ENCODE data around the gene ERI3. TPM values are rescaled to one million over a fixed set of nuclear protein-coding genes. Genes with fewer than 3 reads are reported as not detected.

Gene ERI3
- total RNA-seq, 4 donors from 2014 or later: 11.2 to 30.4 (median 20.8) TPM

GRCh38 chr1:44236490-44237272, 118.4 kb downstream of the ERI3 start:
- no peak overlapping the region for H3K4me3 ChIP-seq
- in situ Hi-C loops (cut with MboI; ENCODE audit: low pct_ligation_motif_present in 1 of 4, low pct_unique_long_range_greater_than_20kb in 1 of 4, low sequenced_read_pairs in 3 of 4): no loop called here
- peaks cover 43 to 50% (median 45%) of the 10 kb centered on the region in 4 donors for H3K4me1 ChIP-seq
- no peaks in the 10 kb centered on the region for H3K9me3 ChIP-seq
- 85 to 100% methylated on average over 2 to 8 of the region's 8 CpGs for WGBS, 2 donors (ENCODE audit: low coverage in 1 of 2)
- intact Hi-C loops (cut with DNase I; ENCODE audit: low total_unique reads): no loop called here
- TF ChIP-seq, protein P1, sequence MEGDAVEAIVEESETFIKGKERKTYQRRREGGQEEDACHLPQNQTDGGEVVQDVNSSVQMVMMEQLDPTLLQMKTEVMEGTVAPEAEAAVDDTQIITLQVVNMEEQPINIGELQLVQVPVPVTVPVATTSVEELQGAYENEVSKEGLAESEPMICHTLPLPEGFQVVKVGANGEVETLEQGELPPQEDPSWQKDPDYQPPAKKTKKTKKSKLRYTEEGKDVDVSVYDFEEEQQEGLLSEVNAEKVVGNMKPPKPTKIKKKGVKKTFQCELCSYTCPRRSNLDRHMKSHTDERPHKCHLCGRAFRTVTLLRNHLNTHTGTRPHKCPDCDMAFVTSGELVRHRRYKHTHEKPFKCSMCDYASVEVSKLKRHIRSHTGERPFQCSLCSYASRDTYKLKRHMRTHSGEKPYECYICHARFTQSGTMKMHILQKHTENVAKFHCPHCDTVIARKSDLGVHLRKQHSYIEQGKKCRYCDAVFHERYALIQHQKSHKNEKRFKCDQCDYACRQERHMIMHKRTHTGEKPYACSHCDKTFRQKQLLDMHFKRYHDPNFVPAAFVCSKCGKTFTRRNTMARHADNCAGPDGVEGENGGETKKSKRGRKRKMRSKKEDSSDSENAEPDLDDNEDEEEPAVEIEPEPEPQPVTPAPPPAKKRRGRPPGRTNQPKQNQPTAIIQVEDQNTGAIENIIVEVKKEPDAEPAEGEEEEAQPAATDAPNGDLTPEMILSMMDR (IDR thresholded peaks at IDR 0.05): peak in 1 of 5 experiments; percentile 25
- no peak for TF ChIP-seq POLR2AphosphoS5 (IDR thresholded peaks at IDR 0.05)
- no peak for TF ChIP-seq POLR2A (IDR thresholded peaks at IDR 0.05)
- H3K27ac ChIP-seq: peak overlapping the region in 1 of 4 donors; percentile 89
- DNase-seq: peak; percentile 38
- no peaks in the 10 kb centered on the region for H3K27me3 ChIP-seq
- H3K36me3 ChIP-seq: no peaks in the 10 kb centered on the region

- H3K36me3 ChIP-seq: no peaks in the 10 kb centered on the region
- H3K27me3 ChIP-seq: no peaks in the 10 kb centered on the region
- H3K9me3 ChIP-seq: no peaks in the 10 kb centered on the region
- in situ Hi-C loops (cut with MboI; ENCODE audit: low pct_ligation_motif_present in 1 of 4, low pct_unique_long_range_greater_than_20kb in 1 of 4, low sequenced_read_pairs in 3 of 4): no loop called here
- DNase-seq: no peak
- no peak overlapping the region for H3K4me3 ChIP-seq
- TF ChIP-seq POLR2AphosphoS5 (IDR thresholded peaks at IDR 0.05) (no peak), EP300 (IDR thresholded peaks at IDR 0.05; ENCODE audit: low read depth) (no peak), POLR2A (IDR thresholded peaks at IDR 0.05) (no peak)
- TF ChIP-seq, protein P1 (IDR thresholded peaks at IDR 0.05): no peak
- WGBS, 2 donors (ENCODE audit: low coverage in 1 of 2): 93% methylated on average over 5 of the region's 5 CpGs; no CpG with 5 or more reads in 1 of the 2 donors
- no peak overlapping the region for H3K27ac ChIP-seq
- intact Hi-C loops (cut with DNase I; ENCODE audit: low total_unique reads): no loop called here
- H3K4me1 ChIP-seq: peaks cover 38 to 48% (median 42%) of the 10 kb centered on the region in 4 donors
These were observed 119.2 kb downstream of the ERI3 start for GRCh38 chr1:44235808-44236207.

DNA sequence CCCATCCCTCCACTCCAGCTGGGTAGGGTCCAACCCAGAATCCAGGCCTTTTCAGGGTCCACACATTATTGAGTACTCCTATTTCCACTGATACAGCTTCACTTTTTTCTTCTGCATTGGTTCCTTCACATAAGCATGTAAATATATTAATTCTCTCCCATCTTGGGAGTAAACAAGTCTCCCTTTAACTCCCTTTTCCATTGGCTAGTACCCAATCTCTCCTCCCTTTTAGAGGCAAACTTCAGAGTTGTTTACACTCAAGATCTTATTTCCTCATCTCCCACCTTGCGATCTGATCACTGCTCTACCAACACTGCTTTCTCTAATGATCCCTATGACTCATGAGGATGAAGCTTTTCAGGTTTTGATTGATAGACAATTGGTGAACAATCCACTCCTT, 121.5 kb downstream of the ERI3 start:
- H3K4me3 ChIP-seq: no peak overlapping the region
- H3K9me3 ChIP-seq: no peaks in the 10 kb centered on the region
- DNase-seq: no peak
- intact Hi-C loops (cut with DNase I; ENCODE audit: low total_unique reads) (no loop called here), in situ Hi-C loops (cut with MboI; ENCODE audit: low pct_ligation_motif_present in 1 of 4, low pct_unique_long_range_greater_than_20kb in 1 of 4, low sequenced_read_pairs in 3 of 4) (no loop called here)
- TF ChIP-seq POLR2A (IDR thresholded peaks at IDR 0.05): no peak
- TF ChIP-seq, protein P1 (IDR thresholded peaks at IDR 0.05): no peak
- TF ChIP-seq POLR2AphosphoS5 (IDR thresholded peaks at IDR 0.05): no peak
- no peak for TF ChIP-seq EP300 (IDR thresholded peaks at IDR 0.05; ENCODE audit: low read depth)
- peaks cover 18 to 26% (median 20%) of the 10 kb centered on the region in 4 donors for H3K4me1 ChIP-seq
- no peaks in the 10 kb centered on the region for H3K27me3 ChIP-seq
- no peak overlapping the region for H3K27ac ChIP-seq
- no peaks in the 10 kb centered on the region for H3K36me3 ChIP-seq
- 78 to 87% methylated on average over 1 of the region's 1 CpG for WGBS, 2 donors (ENCODE audit: low coverage in 1 of 2)

- Histone ChIP-seq H3K9me3 (no peaks in the 10 kb centered on the region), H3K36me3 (no peaks in the 10 kb centered on the region), H3K27ac (no peak overlapping the region), H3K4me1 (no peaks in the 10 kb centered on the region), H3K27me3 (no peaks in the 10 kb centered on the region), H3K4me3 (no peak overlapping the region)
- in situ Hi-C loops (cut with MboI; ENCODE audit: low pct_ligation_motif_present in 1 of 4, low pct_unique_long_range_greater_than_20kb in 1 of 4, low sequenced_read_pairs in 3 of 4): no loop called here
- TF ChIP-seq, protein P1 (IDR thresholded peaks at IDR 0.05): no peak
- TF ChIP-seq POLR2A (IDR thresholded peaks at IDR 0.05): no peak
- TF ChIP-seq POLR2AphosphoS5 (IDR thresholded peaks at IDR 0.05): no peak
- no peak for TF ChIP-seq EP300 (IDR thresholded peaks at IDR 0.05; ENCODE audit: low read depth)
- intact Hi-C loops (cut with DNase I; ENCODE audit: low total_unique reads): no loop called here
- DNase-seq: no peak
- 89 to 92% methylated on average over 3 of the region's 3 CpGs for WGBS, 2 donors (ENCODE audit: low coverage in 1 of 2)
These were observed 124.3 kb downstream of the ERI3 start for GRCh38 chr1:44230796-44231195.
